Endothelial cell of umbilical vein (primary cell): ENCODE results near the gene CALHM5.

Experiments used
- EZH2 ChIP-seq: IDR thresholded peaks from 2 replicates; pipeline ENCODE4 v1.6.1; 2012; ENCODE audit warnings: borderline replicate concordance, low read depth, mild to moderate bottlenecking, moderate library complexity, low read length, inconsistent platforms; ENCODE audit not compliant: severe bottlenecking
- GATA2 ChIP-seq: IDR thresholded peaks from 2 replicates; pipeline ENCODE4 v1.7.0; 2011; ENCODE audit warnings: low read depth, mild to moderate bottlenecking, moderate library complexity, mixed read lengths, low read length; ENCODE audit not compliant: insufficient read length, insufficient read depth
- POLR2A ChIP-seq: IDR thresholded peaks from 2 replicates; pipeline ENCODE4 v1.6.1; 2012; ENCODE audit warnings: low read depth, mild to moderate bottlenecking, control low read depth, low read length
- TF ChIP-seq, protein P1 (sequence below), 2 donors: IDR thresholded peaks; 1 replicate in 1 of 2; 2 replicates in 1 of 2; pipeline ENCODE4 v1.5.1; 2011; ENCODE audit warnings: low read length in 2 of 2, mild to moderate bottlenecking in 2 of 2, moderate library complexity in 2 of 2, control low read depth in 1 of 2, inconsistent platforms in 1 of 2, low read depth in 1 of 2; ENCODE audit not compliant: insufficient read depth in 1 of 2; ENCODE audit errors: extremely low read depth in 1 of 2

DNA sequence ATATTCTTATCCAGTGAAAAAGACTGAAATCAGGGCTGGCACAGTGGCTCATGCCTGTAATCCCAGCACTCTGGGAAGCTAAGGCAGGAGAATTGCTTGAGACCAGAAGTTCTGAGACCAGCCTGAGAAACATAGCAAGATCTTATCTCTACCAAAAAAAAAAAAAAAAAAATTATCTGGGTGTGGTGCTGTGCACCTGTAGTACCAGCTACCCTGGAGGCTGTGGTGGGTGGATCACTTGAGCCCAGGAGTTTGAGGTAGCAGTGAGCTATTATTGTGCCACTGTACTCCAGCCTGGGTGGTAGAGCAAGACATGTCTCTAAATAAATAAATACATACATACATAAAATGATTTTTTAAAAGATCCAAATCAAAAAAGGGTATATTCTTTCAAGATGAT lies 43.9 kb upstream of the CALHM5 start:
- no peak for TF ChIP-seq GATA2
- no peak for TF ChIP-seq EZH2
- TF ChIP-seq, protein P1, sequence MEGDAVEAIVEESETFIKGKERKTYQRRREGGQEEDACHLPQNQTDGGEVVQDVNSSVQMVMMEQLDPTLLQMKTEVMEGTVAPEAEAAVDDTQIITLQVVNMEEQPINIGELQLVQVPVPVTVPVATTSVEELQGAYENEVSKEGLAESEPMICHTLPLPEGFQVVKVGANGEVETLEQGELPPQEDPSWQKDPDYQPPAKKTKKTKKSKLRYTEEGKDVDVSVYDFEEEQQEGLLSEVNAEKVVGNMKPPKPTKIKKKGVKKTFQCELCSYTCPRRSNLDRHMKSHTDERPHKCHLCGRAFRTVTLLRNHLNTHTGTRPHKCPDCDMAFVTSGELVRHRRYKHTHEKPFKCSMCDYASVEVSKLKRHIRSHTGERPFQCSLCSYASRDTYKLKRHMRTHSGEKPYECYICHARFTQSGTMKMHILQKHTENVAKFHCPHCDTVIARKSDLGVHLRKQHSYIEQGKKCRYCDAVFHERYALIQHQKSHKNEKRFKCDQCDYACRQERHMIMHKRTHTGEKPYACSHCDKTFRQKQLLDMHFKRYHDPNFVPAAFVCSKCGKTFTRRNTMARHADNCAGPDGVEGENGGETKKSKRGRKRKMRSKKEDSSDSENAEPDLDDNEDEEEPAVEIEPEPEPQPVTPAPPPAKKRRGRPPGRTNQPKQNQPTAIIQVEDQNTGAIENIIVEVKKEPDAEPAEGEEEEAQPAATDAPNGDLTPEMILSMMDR (IDR thresholded peaks at IDR 0.05; ENCODE audit: extremely low read depth in 1 of 2, insufficient read depth in 1 of 2, low read depth in 1 of 2, low read length in 2 of 2): no peak
- TF ChIP-seq POLR2A: no peak
